HepG2 (cell line): Measurements from ENCODE around the gene PRR15L. TPM values are rescaled to one million over a fixed set of nuclear protein-coding genes. Genes with fewer than 3 reads are reported as not detected.

ENCODE experiments used
- ATAC-seq: fragments of 200-7000 bp; cut with Tn5 transposase; 3 replicates; pipeline ENCODE4 v1.9.1; 2020; ENCODE audit warnings: mild to moderate bottlenecking, moderate library complexity
- BruUV-seq: library from RNA; stranded (reverse); fragments of 400-500 nt; replicated peaks from 2 replicates; lab custom pipeline; 2021; lab: Mats Ljungman, UMichigan
- CTCF ChIA-PET: fragments of 300-600 bp; formaldehyde crosslinking; extraction: SDS; loops from one replicate; lab custom pipeline; 2021; ENCODE audit warnings: low total read pairs, inconsistent platforms, low intra/inter-chr PET ratio; lab: Yijun Ruan, JAX
- POLR2A ChIA-PET: fragments of 350-600 bp; sonication (Branson Sonifier 250); formaldehyde crosslinking; loops from one replicate; lab custom pipeline; 2020; ENCODE audit warnings: antibody characterized with exemption, inconsistent platforms; lab: Yijun Ruan, JAX
- DNase-seq: peaks from one replicate; pipeline ENCODE4 v3.0.0-alpha.2; 2015; ENCODE audit warnings: low spot score
- FAIRE-seq: peaks from 3 replicates; lab custom pipeline; 2011; peaks lifted over from hg19 to GRCh38; lab: Jason Lieb, UNC
- H2AFZ ChIP-seq: one replicate; pipeline ENCODE4 v1.6.1; 2011; ENCODE audit warnings: low read length, inconsistent platforms
- H3K27ac ChIP-seq: fragments of 300-600 bp; 3 replicates; pipeline ENCODE4 v1.8.0; 2011; ENCODE audit warnings: mixed run types, mild to moderate bottlenecking, mixed read lengths, low read length, inconsistent platforms; ENCODE audit not compliant: insufficient read depth; ENCODE audit errors: extremely low read length
- H3K27me3 ChIP-seq, 2 experiments: fragments of 200-600 bp in 1 of 2; 2 replicates in 1 of 2; 3 replicates in 1 of 2; pipeline versions ENCODE4 v1.6.0 to v1.8.0; 2011; ENCODE audit warnings: low read length in 2 of 2, mild to moderate bottlenecking in 2 of 2, moderate library complexity in 2 of 2, inconsistent platforms in 1 of 2; ENCODE audit not compliant: insufficient read depth in 2 of 2, control insufficient read depth in 1 of 2
- H3K36me3 ChIP-seq, 2 experiments: fragments of 200-600 bp in 1 of 2; replicated peaks in 1 of 2; 2 replicates in 1 of 2; 3 replicates in 1 of 2; pipeline versions ENCODE4 v1.5.1 to v1.8.0; 2011; ENCODE audit warnings: low read length in 2 of 2, inconsistent platforms in 1 of 2; ENCODE audit not compliant: insufficient read depth in 2 of 2, control insufficient read depth in 1 of 2
- H3K4me1 ChIP-seq: 2 replicates; pipeline ENCODE4 v1.5.1; 2012; ENCODE audit warnings: low read length, inconsistent platforms; ENCODE audit not compliant: insufficient read depth
- H3K4me2 ChIP-seq: 2 replicates; pipeline ENCODE4 v1.6.0; 2011; ENCODE audit warnings: low read depth, low read length, inconsistent platforms
- H3K4me3 ChIP-seq, 3 experiments: fragments of 200-600 bp in 1 of 3; sonication (generic), shearing (Covaris generic) in 1 of 3; replicated peaks in 1 of 3; 2 replicates each; pipeline ENCODE4 v1.5.1; 2011 to 2016; ENCODE audit warnings: low read length in 3 of 3, inconsistent platforms in 2 of 3, low read depth in 2 of 3, mild to moderate bottlenecking in 2 of 3, control low read depth in 1 of 3, mixed read lengths in 1 of 3; ENCODE audit not compliant: insufficient read depth in 1 of 3
- H3K79me2 ChIP-seq: one replicate; pipeline ENCODE4 v1.6.1; 2011; ENCODE audit warnings: low read length, inconsistent platforms; ENCODE audit not compliant: insufficient read depth
- H3K9ac ChIP-seq: 2 replicates; pipeline ENCODE4 v1.6.0; 2011; ENCODE audit warnings: mild to moderate bottlenecking, low read depth, low read length, inconsistent platforms; ENCODE audit not compliant: insufficient read depth
- H3K9me3 ChIP-seq: 2 replicates; pipeline ENCODE4 v1.5.1; 2012; ENCODE audit warnings: mild to moderate bottlenecking, low read length
- H4K20me1 ChIP-seq: 2 replicates; pipeline ENCODE4 v1.6.0; 2011; ENCODE audit warnings: inconsistent platforms, mild to moderate bottlenecking, low read length, moderate library complexity; ENCODE audit not compliant: insufficient read depth
- AGO2 ChIP-seq: fragments of 200-400 bp; formaldehyde crosslinking; optimal IDR thresholded peaks from 2 replicates; pipeline ENCODE3; 2017; ENCODE audit warnings: mild to moderate bottlenecking, low read depth, low read length, moderate library complexity
- ATF2 ChIP-seq: sonication (generic); formaldehyde crosslinking; IDR thresholded peaks from 2 replicates; pipeline ENCODE4 v1.4.0; 2020; ENCODE audit warnings: missing genetic modification reagents
- DR1 ChIP-seq: sonication (generic); formaldehyde crosslinking; IDR thresholded peaks from 2 replicates; pipeline ENCODE4 v1.8.0; 2021; ENCODE audit warnings: mild to moderate bottlenecking, missing genetic modification reagents, inconsistent platforms
- ELF4 ChIP-seq: sonication (generic); formaldehyde crosslinking; IDR thresholded peaks from 2 replicates; pipeline ENCODE4 v1.5.0; 2020; ENCODE audit warnings: missing genetic modification reagents, mild to moderate bottlenecking, moderate library complexity, borderline replicate concordance
- GZF1 ChIP-seq: sonication (generic); formaldehyde crosslinking; IDR thresholded peaks from 2 replicates; pipeline ENCODE4 v1.5.1; 2020; ENCODE audit warnings: mild to moderate bottlenecking, missing genetic modification reagents
- JARID2 ChIP-seq: sonication (generic); formaldehyde crosslinking; IDR thresholded peaks from 2 replicates; pipeline ENCODE4 v1.8.1; 2023; ENCODE audit warnings: missing genetic modification reagents, inconsistent platforms; ENCODE audit not compliant: insufficient replicate concordance
- KAT8 ChIP-seq: IDR thresholded peaks from 2 replicates; pipeline ENCODE4 v1.6.1; 2016; ENCODE audit warnings: missing genetic modification reagents, missing compliant biosample characterization
- SETDB1 ChIP-seq: sonication (generic); formaldehyde crosslinking; IDR thresholded peaks from 2 replicates; pipeline ENCODE4 v1.5.1; 2020; ENCODE audit warnings: missing genetic modification reagents, mild to moderate bottlenecking, borderline replicate concordance
- SIX1 ChIP-seq: sonication (generic); formaldehyde crosslinking; IDR thresholded peaks from 2 replicates; pipeline ENCODE4 v1.4.0; 2020; ENCODE audit warnings: missing genetic modification reagents, borderline replicate concordance
- TBX2 ChIP-seq: sonication (generic); formaldehyde crosslinking; IDR thresholded peaks from 2 replicates; pipeline ENCODE4 v1.5.0; 2020; ENCODE audit warnings: missing genetic modification reagents, mild to moderate bottlenecking, borderline replicate concordance
- YY1 ChIP-seq: IDR thresholded peaks from 2 replicates; pipeline ENCODE4 v1.6.1; 2011; ENCODE audit warnings: low read length, low read depth, moderate library complexity, mild to moderate bottlenecking; ENCODE audit not compliant: insufficient read depth, insufficient replicate concordance
- ZFYVE20 ChIP-seq: sonication (generic); formaldehyde crosslinking; IDR thresholded peaks from 2 replicates; pipeline ENCODE4 v1.8.0; 2023; ENCODE audit warnings: low read depth, mild to moderate bottlenecking, moderate library complexity, missing genetic modification reagents, borderline replicate concordance
- ZNF260 ChIP-seq: sonication (generic); formaldehyde crosslinking; IDR thresholded peaks from 2 replicates; pipeline ENCODE4 v1.4.0; 2020; ENCODE audit warnings: missing genetic modification reagents, low read depth, mild to moderate bottlenecking, borderline replicate concordance
- ZNF501 ChIP-seq: sonication (generic); formaldehyde crosslinking; IDR thresholded peaks from 2 replicates; pipeline ENCODE4 v1.5.1; 2020; ENCODE audit warnings: mild to moderate bottlenecking, moderate library complexity, missing genetic modification reagents
- ZNF619 ChIP-seq: sonication (generic); formaldehyde crosslinking; IDR thresholded peaks from 2 replicates; pipeline ENCODE4 v1.4.0; 2020; ENCODE audit warnings: mild to moderate bottlenecking, missing genetic modification reagents
- ZNF761 ChIP-seq: sonication (generic); formaldehyde crosslinking; conservative IDR thresholded peaks from 2 replicates; pipeline ENCODE4 v1.4.0; 2020; ENCODE audit warnings: mild to moderate bottlenecking, missing genetic modification reagents
- ZNF839 ChIP-seq: sonication (generic); formaldehyde crosslinking; IDR thresholded peaks from 2 replicates; pipeline ENCODE4 v1.4.0; 2020; ENCODE audit warnings: missing genetic modification reagents, mild to moderate bottlenecking, borderline replicate concordance
- ZSCAN29 ChIP-seq: sonication (generic); formaldehyde crosslinking; conservative IDR thresholded peaks from 2 replicates; pipeline ENCODE4 v1.4.0; 2020; ENCODE audit warnings: mild to moderate bottlenecking, missing genetic modification reagents
- WGBS: methylation state at CpG from one replicate; pipeline ENCODE4 v1.1.6; 2017; ENCODE audit warnings: low lambda C conversion rate; 5-methylcytosine and 5-hydroxymethylcytosine counted together
- in situ Hi-C: cut with HindIII; loops from 2 replicates; pipeline ENCODE4 v1.10.0; 2017; ENCODE audit warnings: low pct_unique_long_range_greater_than_20kb; ENCODE audit not compliant: extremely low pct_ligation_motif_present
- intact Hi-C: fragments of 100-400 bp; cut with micrococcal nuclease; formaldehyde crosslinking; loops from one replicate; pipeline ENCODE4 v1.10.0; 2022; ENCODE audit not compliant: unreplicated experiment
- polyA plus RNA-seq, 8 experiments: library from polyadenylated mRNA; depleted of rRNA in 3 of 8; stranded (reverse) in 7 of 8; unstranded in 1 of 8; fragments of >200 nt; fragmentation: Illumina TruSeq in 4 of 8; extraction: Trizol in 4 of 8; gene quantifications; 2 replicates each; pipeline versions ENCODE4 v1.2.1 to v1.2.3, GENCODE V29; 2011 to 2016; ENCODE audit warnings: low read depth in 4 of 8, missing spikeins in 1 of 8, mixed read lengths in 1 of 8; ENCODE audit not compliant: insufficient read depth in 1 of 8
- total RNA-seq, 5 experiments: library from RNA; depleted of rRNA; stranded (reverse); fragments of >200 nt; fragmentation: Illumina TruSeq; extraction: Trizol; gene quantifications; 2 replicates each; pipeline ENCODE4 v1.2.3, GENCODE V29; 2016; ENCODE audit warnings: low read depth in 1 of 5
- TF ChIP-seq, protein P1 (sequence below): sonication (generic); formaldehyde crosslinking; IDR thresholded peaks from 2 replicates; pipeline ENCODE4 v1.4.0; 2020; ENCODE audit warnings: missing genetic modification reagents, borderline replicate concordance

The PRR15L gene
- total and polyA plus RNA-seq, 2 of the 13 experiments (the other 11 are each of a cell fraction or from before 2014, with no cell fraction given) = 0.44 to 2.0 TPM

DNA sequence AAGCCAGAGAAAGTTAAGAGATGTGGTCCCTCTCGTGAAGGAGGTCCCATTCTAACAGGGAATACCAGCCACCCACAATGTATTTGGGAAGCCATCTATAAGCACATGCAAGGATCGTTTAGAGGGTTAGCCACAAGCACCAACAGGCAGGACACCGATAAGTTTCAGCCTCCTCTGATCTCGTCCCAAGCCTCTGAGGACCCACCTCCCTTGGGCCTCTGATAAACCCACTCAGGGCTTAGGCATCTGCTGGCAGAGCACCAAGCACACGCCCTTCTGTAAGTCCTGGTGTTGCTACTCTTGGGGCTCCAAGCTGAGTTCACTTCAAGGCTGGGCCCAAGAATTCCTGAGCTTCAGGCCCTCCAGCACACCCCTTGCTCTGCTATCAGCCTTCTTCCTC lies 21.7 kb downstream of the PRR15L start:
- no TSS peak for BruUV-seq
- no peak for DNase-seq
- FAIRE-seq = no peak
- Histone ChIP-seq H3K79me2 (no peaks in the 10 kb centered on the region), H3K4me1 (peaks cover 73% of the 10 kb centered on the region), H3K36me3 (no peaks in the 10 kb centered on the region), H2AFZ (no peak overlapping the region), H3K4me2 (no peak overlapping the region), H3K4me3 (no peak overlapping the region), H3K9me3 (no peaks in the 10 kb centered on the region), H4K20me1 (no peaks in the 10 kb centered on the region), H3K9ac (no peak overlapping the region), H3K27ac (no peak overlapping the region), H3K27me3 (no peaks in the 10 kb centered on the region)
- WGBS = 82% methylated on average over 5 of the region's 5 CpGs
- TF ChIP-seq GZF1 (CRISPR knock-in tag) (no peak), SIX1 (CRISPR knock-in tag) (no peak), SETDB1 (CRISPR knock-in tag) (no peak), ELF4 (CRISPR knock-in tag) (no peak), KAT8 (no peak), DR1 (no peak), TBX2 (no peak), ZNF761 (CRISPR knock-in tag) (no peak), AGO2 (no peak), ZSCAN29 (CRISPR knock-in tag) (no peak), ZNF619 (CRISPR knock-in tag) (no peak), ZNF501 (CRISPR knock-in tag) (no peak), ZFYVE20 (CRISPR knock-in tag) (no peak), ZNF260 (no peak), ZNF839 (CRISPR knock-in tag) (no peak), YY1 (no peak), ATF2 (CRISPR knock-in tag) (no peak), JARID2 (CRISPR knock-in tag) (no peak)
- TF ChIP-seq, protein P1, sequence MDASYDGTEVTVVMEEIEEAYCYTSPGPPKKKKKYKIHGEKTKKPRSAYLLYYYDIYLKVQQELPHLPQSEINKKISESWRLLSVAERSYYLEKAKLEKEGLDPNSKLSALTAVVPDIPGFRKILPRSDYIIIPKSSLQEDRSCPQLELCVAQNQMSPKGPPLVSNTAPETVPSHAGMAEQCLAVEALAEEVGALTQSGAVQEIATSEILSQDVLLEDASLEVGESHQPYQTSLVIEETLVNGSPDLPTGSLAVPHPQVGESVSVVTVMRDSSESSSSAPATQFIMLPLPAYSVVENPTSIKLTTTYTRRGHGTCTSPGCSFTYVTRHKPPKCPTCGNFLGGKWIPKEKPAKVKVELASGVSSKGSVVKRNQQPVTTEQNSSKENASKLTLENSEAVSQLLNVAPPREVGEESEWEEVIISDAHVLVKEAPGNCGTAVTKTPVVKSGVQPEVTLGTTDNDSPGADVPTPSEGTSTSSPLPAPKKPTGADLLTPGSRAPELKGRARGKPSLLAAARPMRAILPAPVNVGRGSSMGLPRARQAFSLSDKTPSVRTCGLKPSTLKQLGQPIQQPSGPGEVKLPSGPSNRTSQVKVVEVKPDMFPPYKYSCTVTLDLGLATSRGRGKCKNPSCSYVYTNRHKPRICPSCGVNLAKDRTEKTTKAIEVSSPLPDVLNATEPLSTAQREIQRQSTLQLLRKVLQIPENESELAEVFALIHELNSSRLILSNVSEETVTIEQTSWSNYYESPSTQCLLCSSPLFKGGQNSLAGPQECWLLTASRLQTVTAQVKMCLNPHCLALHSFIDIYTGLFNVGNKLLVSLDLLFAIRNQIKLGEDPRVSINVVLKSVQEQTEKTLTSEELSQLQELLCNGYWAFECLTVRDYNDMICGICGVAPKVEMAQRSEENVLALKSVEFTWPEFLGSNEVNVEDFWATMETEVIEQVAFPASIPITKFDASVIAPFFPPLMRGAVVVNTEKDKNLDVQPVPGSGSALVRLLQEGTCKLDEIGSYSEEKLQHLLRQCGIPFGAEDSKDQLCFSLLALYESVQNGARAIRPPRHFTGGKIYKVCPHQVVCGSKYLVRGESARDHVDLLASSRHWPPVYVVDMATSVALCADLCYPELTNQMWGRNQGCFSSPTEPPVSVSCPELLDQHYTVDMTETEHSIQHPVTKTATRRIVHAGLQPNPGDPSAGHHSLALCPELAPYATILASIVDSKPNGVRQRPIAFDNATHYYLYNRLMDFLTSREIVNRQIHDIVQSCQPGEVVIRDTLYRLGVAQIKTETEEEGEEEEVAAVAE (CRISPR knock-in tag) = no peak
- in situ Hi-C loops (no loop called here), intact Hi-C loops (no loop called here)
- POLR2A ChIA-PET = interaction anchor here (1.8 kb wide), 1 partner anchor 40 kb away, joined by 6 read pairs; the partner anchor contains the start of gene SP2
- CTCF ChIA-PET = no interaction called here
- ATAC-seq = no peak
